Coronary artery (tissue), 2 donors: ENCODE results near the gene TSNAX.

ENCODE experiments used
- DNase-seq: peaks from one replicate; pipeline ENCODE4 v3.0.0-alpha.2; 2017; ENCODE audit warnings: low spot score
- H3K27ac ChIP-seq, 2 donors: fragments of 200-600 bp; sonication (generic); one replicate each; pipeline ENCODE4 v1.5.1; 2016 to 2019
- H3K4me3 ChIP-seq: fragments of 200-600 bp; sonication (generic); 2 replicates; pipeline ENCODE4 v1.5.1; 2016; ENCODE audit warnings: mild to moderate bottlenecking, moderate library complexity
- TF ChIP-seq, protein P1 (sequence below): fragments of 200-600 bp; sonication (generic); IDR thresholded peaks from one replicate; pipeline ENCODE4 v1.5.1; 2019; ENCODE audit warnings: antibody characterized with exemption

The TSNAX gene

DNA sequence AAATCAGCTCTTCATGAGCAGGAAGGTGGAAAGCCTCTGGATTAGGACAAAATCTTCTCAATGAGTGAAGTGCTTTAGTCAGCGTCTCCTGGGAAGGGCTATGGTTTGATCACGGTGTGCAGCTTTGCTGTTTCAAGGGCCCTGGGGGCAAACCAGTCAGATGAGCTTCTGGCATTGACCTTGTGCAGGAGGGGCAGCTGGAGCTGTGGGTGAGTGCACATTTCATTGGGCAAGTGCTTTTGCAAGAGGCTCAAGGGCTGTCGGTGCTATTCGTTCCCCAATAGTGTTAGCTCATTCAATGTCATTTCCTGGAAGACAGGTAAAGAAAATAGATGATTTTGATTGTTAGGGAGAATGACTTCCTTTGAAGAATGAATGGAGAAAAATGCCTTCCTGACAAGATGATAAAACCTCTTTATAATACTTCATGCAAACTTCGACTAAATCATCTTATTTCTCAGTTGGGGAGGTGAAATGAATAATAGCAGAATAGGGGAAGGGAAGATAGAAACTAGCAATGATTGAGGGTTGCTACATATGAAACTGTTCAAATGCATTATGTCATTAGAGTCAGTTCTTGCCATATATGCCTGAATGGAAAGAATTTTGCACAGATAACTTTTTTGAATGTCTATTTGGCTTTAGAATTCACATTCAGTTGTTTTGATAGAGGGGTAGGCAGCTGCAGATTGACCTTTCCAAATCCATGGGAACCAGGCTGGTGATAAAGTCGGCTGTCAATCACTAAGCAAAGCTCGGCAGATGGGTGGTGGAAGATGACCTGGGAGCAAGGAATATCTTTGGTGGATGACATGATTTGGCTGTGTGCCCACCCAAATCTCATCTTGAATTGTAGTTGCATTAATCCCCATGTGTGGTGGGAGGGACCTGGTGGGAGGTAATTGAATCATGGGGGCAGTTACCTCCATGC, 85.2 kb downstream of the TSNAX start:
- Histone ChIP-seq H3K27ac (no peak overlapping the region), H3K4me3 (no peak overlapping the region)
- TF ChIP-seq, protein P1, sequence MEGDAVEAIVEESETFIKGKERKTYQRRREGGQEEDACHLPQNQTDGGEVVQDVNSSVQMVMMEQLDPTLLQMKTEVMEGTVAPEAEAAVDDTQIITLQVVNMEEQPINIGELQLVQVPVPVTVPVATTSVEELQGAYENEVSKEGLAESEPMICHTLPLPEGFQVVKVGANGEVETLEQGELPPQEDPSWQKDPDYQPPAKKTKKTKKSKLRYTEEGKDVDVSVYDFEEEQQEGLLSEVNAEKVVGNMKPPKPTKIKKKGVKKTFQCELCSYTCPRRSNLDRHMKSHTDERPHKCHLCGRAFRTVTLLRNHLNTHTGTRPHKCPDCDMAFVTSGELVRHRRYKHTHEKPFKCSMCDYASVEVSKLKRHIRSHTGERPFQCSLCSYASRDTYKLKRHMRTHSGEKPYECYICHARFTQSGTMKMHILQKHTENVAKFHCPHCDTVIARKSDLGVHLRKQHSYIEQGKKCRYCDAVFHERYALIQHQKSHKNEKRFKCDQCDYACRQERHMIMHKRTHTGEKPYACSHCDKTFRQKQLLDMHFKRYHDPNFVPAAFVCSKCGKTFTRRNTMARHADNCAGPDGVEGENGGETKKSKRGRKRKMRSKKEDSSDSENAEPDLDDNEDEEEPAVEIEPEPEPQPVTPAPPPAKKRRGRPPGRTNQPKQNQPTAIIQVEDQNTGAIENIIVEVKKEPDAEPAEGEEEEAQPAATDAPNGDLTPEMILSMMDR: no peak
- DNase-seq: no peak
